Loucy (cell line): ENCODE measurements around the gene RALGPS1.

Source experiments
- EZH2phosphoT487 ChIP-seq: fragments of 200-600 bp; IDR thresholded peaks from 2 replicates; pipeline ENCODE4 v1.6.1; 2018; ENCODE audit warnings: antibody characterized with exemption, mild to moderate bottlenecking, moderate library complexity, borderline replicate concordance
- TF ChIP-seq, protein P1 (sequence below): fragments of 200-600 bp; sonication (generic); conservative IDR thresholded peaks from 2 replicates; pipeline ENCODE4 v1.5.1; 2014; ENCODE audit warnings: mild to moderate bottlenecking, antibody characterized with exemption, low read length

- TF ChIP-seq, protein P1, sequence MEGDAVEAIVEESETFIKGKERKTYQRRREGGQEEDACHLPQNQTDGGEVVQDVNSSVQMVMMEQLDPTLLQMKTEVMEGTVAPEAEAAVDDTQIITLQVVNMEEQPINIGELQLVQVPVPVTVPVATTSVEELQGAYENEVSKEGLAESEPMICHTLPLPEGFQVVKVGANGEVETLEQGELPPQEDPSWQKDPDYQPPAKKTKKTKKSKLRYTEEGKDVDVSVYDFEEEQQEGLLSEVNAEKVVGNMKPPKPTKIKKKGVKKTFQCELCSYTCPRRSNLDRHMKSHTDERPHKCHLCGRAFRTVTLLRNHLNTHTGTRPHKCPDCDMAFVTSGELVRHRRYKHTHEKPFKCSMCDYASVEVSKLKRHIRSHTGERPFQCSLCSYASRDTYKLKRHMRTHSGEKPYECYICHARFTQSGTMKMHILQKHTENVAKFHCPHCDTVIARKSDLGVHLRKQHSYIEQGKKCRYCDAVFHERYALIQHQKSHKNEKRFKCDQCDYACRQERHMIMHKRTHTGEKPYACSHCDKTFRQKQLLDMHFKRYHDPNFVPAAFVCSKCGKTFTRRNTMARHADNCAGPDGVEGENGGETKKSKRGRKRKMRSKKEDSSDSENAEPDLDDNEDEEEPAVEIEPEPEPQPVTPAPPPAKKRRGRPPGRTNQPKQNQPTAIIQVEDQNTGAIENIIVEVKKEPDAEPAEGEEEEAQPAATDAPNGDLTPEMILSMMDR, result no peak
- no peak for TF ChIP-seq EZH2phosphoT487
Measured at GRCh38 chr9:126925876-126926275, 11.3 kb downstream of the RALGPS1 start.
